ENCODE measurements around the gene GNAS.
"Not testable (repeated sequence)": the region's sequence is repeated elsewhere in the genome, so short reads cannot be mapped to it uniquely, and the experiment has no call there.

Gene GNAS

DNA sequence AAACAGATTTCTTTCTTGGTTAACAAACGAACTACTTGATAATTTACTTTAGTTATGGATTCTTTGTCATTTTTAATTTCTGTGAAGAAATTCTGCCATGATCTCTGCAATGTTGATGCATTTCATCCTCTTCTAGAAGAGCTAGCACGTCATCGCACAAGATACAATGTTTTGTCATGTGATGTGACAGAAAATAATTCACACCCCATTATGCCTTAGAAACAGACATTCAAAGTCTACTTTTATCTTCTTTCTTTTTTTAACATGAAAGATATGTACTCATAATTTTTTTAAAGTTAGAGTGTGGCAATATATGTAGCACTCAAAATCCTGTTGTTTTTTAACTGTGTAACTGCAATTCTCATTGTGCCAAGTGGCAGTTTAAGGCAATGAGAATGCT lies 89.0 kb downstream of the GNAS start:
- DNase-seq = no peak

DNA sequence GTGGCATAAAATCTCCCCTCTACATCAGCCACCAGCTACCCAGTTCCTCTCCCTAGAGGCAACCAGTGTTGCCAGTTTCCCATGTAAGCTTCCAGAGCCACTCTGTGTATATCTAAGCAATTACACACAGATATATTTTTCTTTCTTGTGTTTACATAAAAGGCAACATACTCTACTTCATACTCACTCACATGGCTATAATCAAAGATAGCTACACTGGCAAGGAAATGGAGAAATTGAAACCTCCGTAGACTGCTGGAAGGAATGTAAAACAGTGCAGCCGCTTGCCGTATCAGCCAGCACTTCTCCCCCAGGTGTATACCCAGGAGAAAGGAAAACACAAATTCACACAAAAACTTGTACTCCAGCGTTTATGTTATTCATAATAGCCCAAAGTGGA lies 90.0 kb downstream of the GNAS start:
- no peak for DNase-seq

DNA sequence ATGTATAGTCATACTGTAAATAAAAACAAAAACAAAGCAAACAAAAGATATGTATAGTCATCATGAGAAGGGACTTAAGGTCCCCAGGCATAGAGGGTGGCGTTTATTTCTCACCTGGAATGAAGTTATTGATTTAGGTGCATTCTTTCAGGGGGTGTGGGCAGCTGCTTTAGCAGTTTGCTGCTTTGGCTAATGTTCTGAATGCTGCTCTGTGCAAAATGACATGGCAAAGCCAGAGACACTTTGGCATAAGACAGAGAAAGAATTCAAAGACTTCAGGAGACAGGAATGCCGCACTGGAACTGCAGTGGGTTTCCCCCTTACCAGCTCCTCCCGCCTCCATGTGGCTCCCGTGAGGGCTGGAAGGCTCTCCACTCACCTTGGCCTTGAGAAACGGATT lies 92.1 kb downstream of the GNAS start:
- no peak for DNase-seq

DNA sequence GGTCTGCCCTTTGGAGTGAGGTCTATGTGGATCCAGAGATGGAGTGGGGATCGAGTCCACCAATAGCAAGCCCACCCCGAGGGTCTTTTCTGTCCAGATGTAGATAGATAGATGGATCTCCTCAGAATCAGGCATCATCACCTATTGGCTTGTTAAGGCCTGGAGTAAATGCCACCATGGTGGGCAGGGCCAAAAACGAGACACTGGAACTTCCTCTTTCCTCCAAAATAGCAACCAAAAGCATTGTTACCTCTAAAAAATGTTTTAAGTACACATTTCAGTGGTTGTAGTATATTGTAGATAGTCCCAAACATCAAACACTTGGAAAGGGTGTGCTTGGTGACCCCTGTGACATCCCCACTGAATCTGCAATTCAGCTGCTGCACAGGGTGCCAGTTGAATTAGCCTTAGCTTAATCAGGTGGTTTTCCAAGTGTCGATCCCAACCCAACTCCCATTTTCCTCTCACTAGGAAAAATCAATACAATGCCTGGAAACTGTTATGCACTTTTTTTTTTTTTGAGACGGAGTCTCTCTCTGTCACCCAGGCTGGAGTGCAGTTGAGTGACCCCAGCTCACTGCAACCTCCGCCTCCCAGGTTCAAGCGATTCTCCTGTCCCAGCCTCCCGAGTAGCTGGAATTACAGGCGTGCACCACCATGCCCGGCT lies 93.6 kb downstream of the GNAS start:
- DNase-seq = no peak

DNA sequence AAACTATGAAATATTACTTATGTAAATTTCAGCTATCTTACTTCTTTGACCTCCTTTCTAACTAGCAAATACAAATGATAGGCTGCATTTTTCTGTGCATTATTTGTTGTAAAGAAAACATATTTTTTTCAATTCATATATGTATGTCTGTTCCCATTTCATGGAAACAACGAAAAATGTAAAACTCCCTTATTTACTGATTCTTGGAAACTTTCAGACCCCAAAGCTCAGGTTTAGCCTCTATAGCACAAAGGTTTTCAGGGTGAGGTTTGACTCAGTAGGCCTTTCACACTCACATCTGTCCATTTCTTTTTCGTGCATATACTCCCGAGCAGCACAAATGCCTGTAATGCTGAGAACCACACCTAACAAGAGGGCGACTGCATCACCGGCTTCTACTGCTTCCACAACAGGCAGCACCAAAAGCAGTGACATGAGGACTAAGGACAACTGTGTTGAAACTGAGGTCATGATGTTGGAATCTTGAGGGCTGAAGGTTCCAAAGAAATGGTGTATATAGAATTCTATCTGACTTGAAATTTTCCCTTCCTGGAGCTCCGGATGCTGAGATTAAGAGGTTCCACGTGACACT lies 95.4 kb downstream of the GNAS start:
- not testable (repeated sequence) for DNase-seq

DNA sequence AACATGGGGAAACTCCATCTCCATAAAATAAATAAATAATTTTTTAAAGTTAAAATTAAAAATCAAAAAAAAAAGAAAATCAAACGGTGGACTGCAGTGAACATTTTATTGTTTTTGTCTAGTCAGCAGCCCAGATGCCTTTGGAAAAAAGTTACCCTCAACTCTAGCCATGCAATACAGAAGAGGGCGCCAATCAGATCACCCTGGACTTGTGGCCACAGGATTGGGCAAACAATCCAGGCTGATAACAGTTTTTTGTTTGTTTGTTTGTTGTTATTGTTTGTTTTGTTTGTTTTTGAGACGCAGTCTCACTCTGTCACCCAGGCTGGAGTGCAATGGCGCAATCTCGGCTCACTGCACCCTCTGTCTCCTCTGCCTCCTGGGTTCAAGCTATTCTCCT lies 98.1 kb downstream of the GNAS start:
- DNase-seq = no peak

DNA sequence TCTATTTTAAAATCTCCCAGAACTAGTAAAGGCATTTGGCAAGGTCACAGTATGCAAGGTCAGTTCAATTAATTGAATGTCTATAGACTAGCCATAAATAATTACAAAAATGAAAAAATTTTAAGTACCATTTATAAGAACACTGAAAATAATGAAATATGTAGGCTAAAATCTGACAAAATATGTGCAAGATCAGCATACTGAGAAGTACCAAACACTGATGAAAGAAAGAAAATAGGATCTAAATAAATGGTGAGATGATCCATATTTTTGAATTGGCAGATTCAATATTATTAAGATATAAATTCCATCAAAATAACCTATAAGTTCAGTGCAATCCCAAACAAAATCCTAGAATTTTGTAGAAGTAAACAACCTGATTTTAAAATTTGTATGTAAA lies 100.5 kb downstream of the GNAS start:
- no peak for DNase-seq

DNA sequence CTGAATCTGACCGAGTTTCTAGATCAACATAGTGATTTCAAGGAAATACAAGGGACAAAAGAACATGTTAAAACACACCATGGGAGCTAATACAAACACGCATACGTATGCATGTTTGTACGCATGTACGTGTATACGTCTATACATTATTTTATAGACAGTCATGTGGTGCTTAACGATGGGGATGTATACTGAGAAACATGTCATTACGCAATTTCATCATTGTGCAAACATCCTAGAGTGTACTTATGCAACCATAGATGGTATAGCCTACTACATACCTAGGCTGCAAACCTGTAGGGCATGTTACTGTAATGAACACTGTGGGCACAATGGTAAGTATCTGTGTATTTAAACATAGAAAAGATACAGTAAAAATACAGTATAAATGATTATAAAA lies 103.6 kb downstream of the GNAS start:
- no peak for DNase-seq

DNA sequence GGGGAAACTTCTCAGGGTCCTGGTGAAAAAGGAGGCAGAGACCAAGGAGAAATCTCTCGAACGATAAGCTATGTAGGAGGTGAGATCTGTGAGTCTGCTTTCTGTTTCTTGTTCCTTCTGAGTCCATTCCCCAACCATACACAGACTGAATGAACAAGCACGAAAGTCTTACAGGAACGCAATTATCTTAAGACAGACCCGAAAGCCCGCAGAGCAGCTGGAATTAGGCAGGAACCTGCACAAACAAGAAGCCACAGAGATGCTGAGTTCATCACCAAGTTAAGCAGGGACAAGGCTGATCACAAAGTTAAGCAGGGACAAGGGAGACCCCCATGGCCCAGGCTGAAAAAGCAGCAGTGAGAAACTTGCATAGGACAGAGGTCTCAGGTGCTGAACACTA lies 107.1 kb downstream of the GNAS start:
- DNase-seq = no peak

Data from NCI-H510A treated with DMSO at 0.1 percent for 48 hours (cell line).